AG04450 (cell line): ENCODE measurements around the gene SND1. TPM values are rescaled to one million over a fixed set of nuclear protein-coding genes. Genes with fewer than 3 reads are reported as not detected.

Source experiments
- CTCF ChIA-PET: fragments of 300-600, 350-600 bp; formaldehyde crosslinking; extraction: SDS; loops from one replicate; lab custom pipeline; 2022; ENCODE audit warnings: antibody characterized with exemption, inconsistent platforms; lab: Charles Lee
- POLR2A ChIA-PET: fragments of 350-600 bp; formaldehyde crosslinking; extraction: SDS; loops from one replicate; lab custom pipeline; 2021; ENCODE audit warnings: antibody characterized with exemption, inconsistent platforms; lab: Yijun Ruan, JAX
- DNase-seq: peaks from one replicate; pipeline ENCODE4 v3.0.0-alpha.2; 2011; ENCODE audit warnings: low read depth, low spot score
- H3K27ac ChIP-seq: one replicate; pipeline ENCODE4 v1.5.1; 2012; ENCODE audit warnings: low read depth, low read length, control low read depth
- H3K27me3 ChIP-seq: one replicate; pipeline ENCODE4 v1.6.0; 2012; ENCODE audit warnings: low read length; ENCODE audit not compliant: control insufficient read depth, insufficient read depth
- H3K4me3 ChIP-seq: 2 replicates; pipeline ENCODE4 v1.5.1; 2011; ENCODE audit warnings: mild to moderate bottlenecking, low read depth, low read length, control low read depth
- H3K9me3 ChIP-seq: 2 replicates; pipeline ENCODE4 v1.5.1; 2012; ENCODE audit warnings: low read length; ENCODE audit not compliant: control insufficient read depth, insufficient read depth
- CTCF ChIP-seq: IDR thresholded peaks from 2 replicates; pipeline ENCODE4 v1.5.1; 2011; ENCODE audit warnings: low read depth, low read length, control low read depth, inconsistent platforms
- polyA plus RNA-seq: library from polyadenylated mRNA; depleted of rRNA; stranded (reverse); fragments of >200 nt; gene quantifications from 2 replicates; pipeline ENCODE4 v1.2.3, GENCODE V29; 2011

Gene SND1
- polyA plus RNA-seq, 1 experiment, result 247 TPM

GRCh38 chr7:128014811-128015210 is 362.8 kb downstream of the SND1 start:
- DNase-seq, result no peak
- H3K9me3 ChIP-seq, result no peaks in the 10 kb centered on the region
- H3K4me3 ChIP-seq, result no peak overlapping the region
- no peaks in the 10 kb centered on the region for H3K27me3 ChIP-seq
- POLR2A ChIA-PET, result no interaction called here
- TF ChIP-seq CTCF, result no peak
- CTCF ChIA-PET, result interaction anchor here (0.6 to 2.3 kb wide), 2 partner anchors 177 to 307 kb away, joined by 3 to 7 read pairs; no protein-coding TSS in a partner anchor
- H3K27ac ChIP-seq, result no peak overlapping the region

- H3K27me3 ChIP-seq, result no peaks in the 10 kb centered on the region
- no peak overlapping the region for H3K4me3 ChIP-seq
- no peak overlapping the region for H3K27ac ChIP-seq
- ChIA-PET CTCF (interaction anchor here (0.8 kb wide), 1 partner anchor 309 kb away, joined by 3 read pairs; no protein-coding TSS in a partner anchor), POLR2A (interaction anchor here (0.6 kb wide), 1 partner anchor 18 kb away, joined by 3 read pairs; no protein-coding TSS in a partner anchor)
- no peaks in the 10 kb centered on the region for H3K9me3 ChIP-seq
- no peak for TF ChIP-seq CTCF
- DNase-seq, result no peak
These were observed 365.5 kb downstream of the SND1 start for GRCh38 chr7:128017460-128017859.

DNA sequence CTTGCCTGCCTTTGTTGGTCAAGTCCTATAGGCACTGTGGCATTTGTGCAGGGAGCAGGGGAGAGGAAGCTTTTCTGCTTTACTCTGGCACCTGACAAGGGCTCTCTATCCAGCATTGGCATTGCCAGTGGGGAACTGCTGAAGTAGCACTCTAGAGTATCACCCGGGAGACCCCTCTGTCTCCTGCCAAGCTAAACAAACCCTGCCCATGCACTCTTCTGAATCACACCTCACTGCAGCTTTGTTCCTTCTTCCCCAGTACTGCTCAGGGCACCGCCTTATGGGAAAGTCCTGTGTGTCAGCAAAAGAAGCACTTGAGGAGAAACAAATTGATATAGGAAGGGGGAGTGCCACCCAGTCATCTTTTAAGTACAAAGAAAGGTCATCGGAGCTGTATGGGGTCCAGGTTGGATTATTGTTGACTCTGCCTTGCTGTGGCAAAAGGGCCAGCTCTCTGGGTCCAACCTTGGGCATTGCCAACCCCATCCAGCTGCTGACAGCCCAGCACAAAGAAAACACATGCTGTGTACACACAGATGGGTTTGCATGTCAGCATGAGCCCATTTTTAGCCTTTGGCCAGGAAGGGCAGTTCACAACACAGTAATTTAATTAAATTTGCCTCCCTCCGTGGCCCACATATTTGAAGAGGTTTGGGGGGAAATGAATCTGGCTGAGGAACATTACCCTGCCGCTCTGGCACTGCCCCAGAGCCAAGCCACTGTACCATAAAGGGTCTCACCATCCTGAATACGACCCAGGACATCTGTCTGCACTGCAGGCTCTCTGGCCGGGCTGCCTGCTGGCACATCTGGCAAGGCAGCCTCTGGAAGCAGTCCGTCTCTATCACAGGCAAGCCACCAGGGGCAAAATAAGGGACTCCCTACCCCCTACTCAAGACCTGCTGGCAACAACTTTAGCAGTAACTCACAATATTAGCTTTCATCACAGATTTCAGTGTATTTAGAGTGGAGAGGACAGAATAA is 366.2 kb downstream of the SND1 start:
- TF ChIP-seq CTCF, result no peak
- H3K4me3 ChIP-seq, result no peak overlapping the region
- no peaks in the 10 kb centered on the region for H3K27me3 ChIP-seq
- POLR2A ChIA-PET, result interaction anchor here (0.6 kb wide), 1 partner anchor 87 kb away, joined by 4 read pairs; no protein-coding TSS in a partner anchor
- DNase-seq, result no peak
- CTCF ChIA-PET, result interaction anchor here (1.4 kb wide), 1 partner anchor 12 kb away, joined by 4 read pairs; no protein-coding TSS in a partner anchor
- H3K9me3 ChIP-seq, result no peaks in the 10 kb centered on the region
- no peak overlapping the region for H3K27ac ChIP-seq

DNA sequence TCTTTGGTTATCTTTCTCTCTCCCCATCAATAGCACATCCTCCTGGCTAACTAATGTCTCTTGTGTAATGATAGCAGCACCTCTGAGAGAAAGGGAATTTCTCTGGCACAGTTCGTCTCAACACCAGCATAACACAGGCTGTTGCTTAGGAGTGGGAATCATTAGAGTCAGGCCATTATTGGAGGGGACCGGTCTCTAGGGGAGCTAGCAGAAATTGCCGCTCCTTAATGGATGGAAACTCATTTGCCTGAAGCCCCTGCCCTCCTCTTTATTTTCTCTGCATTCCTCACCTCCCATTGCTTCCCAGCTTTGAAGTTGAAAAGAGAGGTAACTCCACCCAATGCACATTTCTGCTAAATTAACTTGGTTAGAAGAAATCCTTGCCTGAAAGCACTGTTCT is 367.3 kb downstream of the SND1 start:
- H3K4me3 ChIP-seq, result no peak overlapping the region
- CTCF ChIA-PET, result interaction anchor here (1.1 to 1.9 kb wide), 4 partner anchors 8 to 310 kb away, joined by 3 to 8 read pairs (median 4); no protein-coding TSS in a partner anchor
- no peak for TF ChIP-seq CTCF
- no peak for DNase-seq
- no peaks in the 10 kb centered on the region for H3K27me3 ChIP-seq
- POLR2A ChIA-PET, result no interaction called here
- no peak overlapping the region for H3K27ac ChIP-seq
- no peaks in the 10 kb centered on the region for H3K9me3 ChIP-seq
